ENCODE data around the gene BCAM.

BCAM gene

DNA sequence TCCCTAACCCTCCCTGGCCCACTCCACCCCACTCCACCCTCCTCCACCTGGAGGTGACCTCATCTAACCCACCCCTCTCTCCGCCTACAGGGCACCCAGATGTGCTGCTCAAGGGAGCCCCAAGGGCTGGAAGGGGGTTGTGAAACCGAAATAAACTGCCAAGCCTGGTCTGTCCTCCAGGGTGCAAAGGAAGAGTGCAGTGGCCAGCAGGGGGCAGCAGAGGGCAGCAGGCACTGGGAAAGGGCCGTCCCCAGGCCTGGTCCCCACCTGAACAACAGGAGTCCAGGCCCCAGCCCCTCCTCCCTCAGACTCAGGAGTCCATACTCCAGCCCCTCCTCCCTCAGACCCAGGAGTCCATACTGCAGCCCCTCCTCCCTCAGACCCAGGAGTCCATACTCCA is 8.4 kb upstream of the BCAM start:
- no peak overlapping the region for H3K4me2 ChIP-seq (ENCODE audit: low read depth, low read length, poor library complexity, severe bottlenecking)
- no peaks in the 10 kb centered on the region for H3K9me3 ChIP-seq (ENCODE audit: insufficient read depth, low read length)
- H2AFZ ChIP-seq (ENCODE audit: low read depth, low read length, severe bottlenecking) = no peak overlapping the region
- H3K9ac ChIP-seq (ENCODE audit: low read length) = no peak overlapping the region
- TF ChIP-seq EZH2phosphoT487 (conservative IDR thresholded peaks at IDR 0.05; ENCODE audit: low read length) = no peak
- peak; percentile 88 for TF ChIP-seq CTCF (IDR thresholded peaks at IDR 0.05; ENCODE audit: insufficient read depth, low read length, poor library complexity, severe bottlenecking)
- no peak overlapping the region for H3K27ac ChIP-seq (ENCODE audit: low read depth, low read length)
- H3K36me3 ChIP-seq (ENCODE audit: low read length) = no peaks in the 10 kb centered on the region
- no peaks in the 10 kb centered on the region for H3K9me2 ChIP-seq (replicated peaks; ENCODE audit: insufficient read depth, low read length)
- no peaks in the 10 kb centered on the region for H4K20me1 ChIP-seq (ENCODE audit: low read depth, low read length)
- H3K4me3 ChIP-seq (ENCODE audit: insufficient read depth, low read length, poor library complexity, severe bottlenecking) = no peak overlapping the region
- no peaks in the 10 kb centered on the region for H3F3A ChIP-seq (ENCODE audit: insufficient read depth)
- no peaks in the 10 kb centered on the region for H3K27me3 ChIP-seq (ENCODE audit: low read length)
- H3K79me2 ChIP-seq (ENCODE audit: insufficient read depth, low read length) = no peaks in the 10 kb centered on the region

GRCh38 chr19:44803442-44804428 is 5.2 kb upstream of the BCAM start:
- TF ChIP-seq EZH2phosphoT487 (conservative IDR thresholded peaks at IDR 0.05; ENCODE audit: low read length) = no peak
- TF ChIP-seq CTCF (IDR thresholded peaks at IDR 0.05; ENCODE audit: insufficient read depth, low read length, poor library complexity, severe bottlenecking) = no peak
- Histone ChIP-seq H3K27ac (ENCODE audit: low read depth, low read length) (no peak overlapping the region), H2AFZ (ENCODE audit: low read depth, low read length, severe bottlenecking) (no peak overlapping the region), H3K36me3 (ENCODE audit: low read length) (no peaks in the 10 kb centered on the region), H3K79me2 (ENCODE audit: insufficient read depth, low read length) (no peaks in the 10 kb centered on the region), H4K20me1 (ENCODE audit: low read depth, low read length) (no peaks in the 10 kb centered on the region), H3F3A (ENCODE audit: insufficient read depth) (no peaks in the 10 kb centered on the region), H3K9me2 (replicated peaks; ENCODE audit: insufficient read depth, low read length) (no peaks in the 10 kb centered on the region), H3K4me3 (ENCODE audit: insufficient read depth, low read length, poor library complexity, severe bottlenecking) (no peak overlapping the region), H3K9me3 (ENCODE audit: insufficient read depth, low read length) (no peaks in the 10 kb centered on the region), H3K9ac (ENCODE audit: low read length) (no peak overlapping the region), H3K27me3 (ENCODE audit: low read length) (no peaks in the 10 kb centered on the region), H3K4me2 (ENCODE audit: low read depth, low read length, poor library complexity, severe bottlenecking) (no peak overlapping the region)

DNA sequence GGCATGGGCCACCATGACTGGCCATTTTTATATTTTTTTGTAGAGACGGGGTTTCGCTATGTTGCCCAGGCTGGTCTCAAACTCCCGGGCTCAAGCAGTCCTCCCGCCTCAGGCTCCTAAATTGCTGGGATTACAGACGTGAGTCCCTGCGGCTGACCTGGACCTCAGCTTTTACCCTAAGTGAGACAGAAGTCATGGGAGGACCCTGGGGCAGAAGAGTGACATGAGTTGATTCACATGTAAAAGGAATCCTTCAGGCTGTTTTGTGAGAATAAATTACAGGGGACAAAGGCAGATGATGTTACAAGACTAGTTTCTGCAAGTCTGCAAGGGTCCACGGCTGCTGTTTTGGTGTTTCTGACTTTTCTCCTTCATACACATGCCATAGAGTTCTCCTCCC is 2.6 kb upstream of the BCAM start:
- H3K27ac ChIP-seq (ENCODE audit: low read depth, low read length) = no peak overlapping the region
- no peaks in the 10 kb centered on the region for H3K27me3 ChIP-seq (ENCODE audit: low read length)
- TF ChIP-seq EZH2phosphoT487 (conservative IDR thresholded peaks at IDR 0.05; ENCODE audit: low read length) = no peak
- TF ChIP-seq CTCF (IDR thresholded peaks at IDR 0.05; ENCODE audit: insufficient read depth, low read length, poor library complexity, severe bottlenecking) = no peak
- H3K9ac ChIP-seq (ENCODE audit: low read length) = no peak overlapping the region
- H3F3A ChIP-seq (ENCODE audit: insufficient read depth) = no peaks in the 10 kb centered on the region
- H4K20me1 ChIP-seq (ENCODE audit: low read depth, low read length) = no peaks in the 10 kb centered on the region
- no peaks in the 10 kb centered on the region for H3K9me3 ChIP-seq (ENCODE audit: insufficient read depth, low read length)
- no peaks in the 10 kb centered on the region for H3K9me2 ChIP-seq (replicated peaks; ENCODE audit: insufficient read depth, low read length)
- no peak overlapping the region for H3K4me2 ChIP-seq (ENCODE audit: low read depth, low read length, poor library complexity, severe bottlenecking)
- H3K79me2 ChIP-seq (ENCODE audit: insufficient read depth, low read length) = no peaks in the 10 kb centered on the region
- H3K4me3 ChIP-seq (ENCODE audit: insufficient read depth, low read length, poor library complexity, severe bottlenecking) = no peak overlapping the region
- H3K36me3 ChIP-seq (ENCODE audit: low read length) = no peaks in the 10 kb centered on the region
- no peak overlapping the region for H2AFZ ChIP-seq (ENCODE audit: low read depth, low read length, severe bottlenecking)

All from SU-DHL-6 (cell line).